Activated naive CD8-positive, alpha-beta T cell (primary cell): ENCODE measurements around the gene KRT78.
A peak's percentile ranks its signal among the peaks of the same experiment; 100 is the strongest.
"Not testable (repeated sequence)": the region's sequence is repeated elsewhere in the genome, so short reads cannot be mapped to it uniquely, and the experiment has no call there.

ENCODE experiments used
- H3K27ac Mint-ChIP-seq: one replicate; pipeline ENCODE4 v1.8.0; 2021; ENCODE audit warnings: mixed read lengths
- H3K27me3 Mint-ChIP-seq: one replicate; pipeline ENCODE4 v1.8.0; 2021; ENCODE audit warnings: mixed read lengths
- H3K36me3 Mint-ChIP-seq: one replicate; pipeline ENCODE4 v1.8.0; 2021; ENCODE audit warnings: mixed read lengths
- H3K4me1 Mint-ChIP-seq: one replicate; pipeline ENCODE4 v1.8.0; 2021; ENCODE audit warnings: low read depth, mixed read lengths
- H3K4me3 Mint-ChIP-seq: one replicate; pipeline ENCODE4 v1.8.0; 2021; ENCODE audit warnings: mild to moderate bottlenecking, mixed read lengths
- H3K9me3 Mint-ChIP-seq: one replicate; pipeline ENCODE4 v1.8.0; 2021; ENCODE audit warnings: low read depth, mixed read lengths

The KRT78 gene

GRCh38 chr12:52856787-52857186, 8.0 kb upstream of the KRT78 start:
- Mint-ChIP-seq H3K4me1 (no peaks in the 10 kb centered on the region), H3K9me3 (no peaks in the 10 kb centered on the region), H3K36me3 (no peaks in the 10 kb centered on the region), H3K27ac (no peak overlapping the region), H3K27me3 (no peaks in the 10 kb centered on the region), H3K4me3 (no peak overlapping the region)

- H3K4me1 Mint-ChIP-seq, H3K27ac Mint-ChIP-seq, H3K27me3 Mint-ChIP-seq, H3K4me3 Mint-ChIP-seq, H3K36me3 Mint-ChIP-seq, H3K9me3 Mint-ChIP-seq: not testable (repeated sequence)
These were observed 7.3 kb upstream of the KRT78 start for GRCh38 chr12:52856077-52856476.

- no peak overlapping the region for H3K27ac Mint-ChIP-seq
- no peak overlapping the region for H3K4me3 Mint-ChIP-seq
- H3K4me1 Mint-ChIP-seq = no peaks in the 10 kb centered on the region
- H3K27me3 Mint-ChIP-seq = no peaks in the 10 kb centered on the region
- no peaks in the 10 kb centered on the region for H3K9me3 Mint-ChIP-seq
- H3K36me3 Mint-ChIP-seq = no peaks in the 10 kb centered on the region
These were observed 3.0 kb upstream of the KRT78 start for GRCh38 chr12:52851787-52852186.

- no peaks in the 10 kb centered on the region for H3K36me3 Mint-ChIP-seq
- no peaks in the 10 kb centered on the region for H3K9me3 Mint-ChIP-seq
- no peaks in the 10 kb centered on the region for H3K4me1 Mint-ChIP-seq
- no peaks in the 10 kb centered on the region for H3K27me3 Mint-ChIP-seq
- no peak overlapping the region for H3K27ac Mint-ChIP-seq
- H3K4me3 Mint-ChIP-seq = no peak overlapping the region
These were observed 1.9 kb upstream of the KRT78 start for GRCh38 chr12:52850681-52851080.

- Mint-ChIP-seq H3K27me3 (no peaks in the 10 kb centered on the region), H3K27ac (no peak overlapping the region), H3K36me3 (no peaks in the 10 kb centered on the region)
These were observed 717 bp upstream of the KRT78 start for GRCh38 chr12:52849511-52849910.

DNA sequence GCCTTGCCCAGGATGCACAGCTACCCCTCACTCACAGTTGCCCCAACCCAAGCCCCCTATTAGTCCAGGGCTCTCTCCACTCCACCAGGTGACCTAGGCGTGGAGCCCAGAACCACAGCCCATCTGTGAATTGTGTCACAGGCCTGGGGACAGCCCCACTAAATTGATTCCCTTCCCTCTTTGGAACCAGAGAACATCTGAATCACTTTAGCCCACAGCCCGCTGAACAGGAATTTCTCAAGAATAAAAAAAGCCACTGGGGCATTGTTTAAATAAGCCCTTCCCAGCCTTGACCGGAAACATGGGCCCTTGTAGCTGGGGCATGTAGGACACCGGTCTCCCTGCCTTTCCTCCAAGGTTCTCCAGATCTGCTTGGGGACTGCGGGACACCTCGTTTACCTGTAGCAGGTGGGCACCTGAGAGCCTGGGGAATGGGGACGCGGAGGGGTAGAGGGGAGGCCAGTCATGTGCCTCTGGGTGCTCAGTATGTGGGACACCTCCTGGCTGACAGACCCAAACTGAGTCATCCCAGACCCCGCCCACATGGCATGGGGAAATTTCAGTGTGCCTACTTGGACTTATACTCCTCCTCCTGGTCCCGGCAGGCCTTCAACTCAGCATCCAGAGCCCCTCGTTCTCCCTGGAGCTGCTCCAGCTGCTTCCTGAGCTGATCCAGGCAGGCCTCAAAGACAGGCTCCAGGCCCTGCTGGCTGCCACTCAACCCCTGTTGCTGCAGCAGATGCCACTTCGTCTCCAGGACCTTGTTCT, 1.3 kb downstream of the KRT78 start:
- Mint-ChIP-seq H3K27ac (no peak overlapping the region), H3K27me3 (no peaks in the 10 kb centered on the region), H3K4me3 (no peak overlapping the region), H3K4me1 (peaks cover under 1% of the 10 kb centered on the region), H3K9me3 (no peaks in the 10 kb centered on the region), H3K36me3 (no peaks in the 10 kb centered on the region)

More at GRCh38 chr12:52849511-52849910, 717 bp upstream of the KRT78 start:
- H3K4me1 Mint-ChIP-seq = no peaks in the 10 kb centered on the region
- H3K4me3 Mint-ChIP-seq = no peak overlapping the region
- no peaks in the 10 kb centered on the region for H3K9me3 Mint-ChIP-seq

DNA sequence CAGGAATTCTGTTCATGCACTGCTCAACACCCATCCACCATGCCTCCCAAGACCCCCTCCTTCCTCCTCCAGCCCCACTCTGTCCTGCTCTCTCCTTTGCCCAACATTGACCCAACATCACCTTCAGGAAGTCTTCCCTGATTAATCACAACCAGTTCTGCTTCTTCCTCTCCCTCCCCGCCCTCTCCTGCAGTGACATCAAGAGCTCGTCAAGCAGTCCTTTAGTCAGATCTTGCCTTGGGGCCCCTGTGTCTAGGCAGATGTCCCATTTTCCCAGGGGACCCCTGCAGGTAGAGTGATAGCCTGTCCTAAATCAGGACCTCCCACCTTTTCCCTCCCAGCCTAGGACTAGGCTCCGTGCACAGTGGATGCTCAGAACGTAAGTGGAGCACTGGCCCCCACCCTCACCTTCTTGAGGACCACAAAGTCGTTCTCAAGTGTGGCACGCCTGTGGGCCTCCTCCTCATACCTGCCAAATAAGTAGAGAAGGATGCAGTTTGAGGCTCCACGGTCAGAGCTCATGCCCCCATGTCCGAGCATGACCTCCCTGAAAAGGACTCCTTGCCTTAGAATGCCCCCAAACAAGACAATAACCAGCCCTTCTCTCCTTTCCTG, 2.3 kb downstream of the KRT78 start:
- Mint-ChIP-seq H3K9me3 (no peaks in the 10 kb centered on the region), H3K4me3 (no peak overlapping the region), H3K27me3 (no peaks in the 10 kb centered on the region), H3K27ac (no peak overlapping the region), H3K36me3 (no peaks in the 10 kb centered on the region), H3K4me1 (peaks cover 6% of the 10 kb centered on the region)

GRCh38 chr12:52845946-52846345, 2.8 kb downstream of the KRT78 start:
- Mint-ChIP-seq H3K4me1 (peaks cover 6% of the 10 kb centered on the region), H3K27me3 (no peaks in the 10 kb centered on the region), H3K9me3 (no peaks in the 10 kb centered on the region), H3K4me3 (no peak overlapping the region), H3K36me3 (no peaks in the 10 kb centered on the region), H3K27ac (no peak overlapping the region)

- Mint-ChIP-seq H3K4me3 (no peak overlapping the region), H3K36me3 (no peaks in the 10 kb centered on the region), H3K4me1 (peaks cover 6% of the 10 kb centered on the region), H3K9me3 (no peaks in the 10 kb centered on the region), H3K27me3 (no peaks in the 10 kb centered on the region), H3K27ac (no peak overlapping the region)
These were observed 4.4 kb downstream of the KRT78 start for GRCh38 chr12:52844386-52844785.

- no peaks in the 10 kb centered on the region for H3K9me3 Mint-ChIP-seq
- H3K4me3 Mint-ChIP-seq = no peak overlapping the region
- no peaks in the 10 kb centered on the region for H3K27me3 Mint-ChIP-seq
- H3K36me3 Mint-ChIP-seq = no peaks in the 10 kb centered on the region
- peaks cover 50% of the 10 kb centered on the region for H3K4me1 Mint-ChIP-seq
- H3K27ac Mint-ChIP-seq = peak overlapping the region; percentile 51
These were observed 9.2 kb downstream of the KRT78 start for GRCh38 chr12:52839436-52840105.

DNA sequence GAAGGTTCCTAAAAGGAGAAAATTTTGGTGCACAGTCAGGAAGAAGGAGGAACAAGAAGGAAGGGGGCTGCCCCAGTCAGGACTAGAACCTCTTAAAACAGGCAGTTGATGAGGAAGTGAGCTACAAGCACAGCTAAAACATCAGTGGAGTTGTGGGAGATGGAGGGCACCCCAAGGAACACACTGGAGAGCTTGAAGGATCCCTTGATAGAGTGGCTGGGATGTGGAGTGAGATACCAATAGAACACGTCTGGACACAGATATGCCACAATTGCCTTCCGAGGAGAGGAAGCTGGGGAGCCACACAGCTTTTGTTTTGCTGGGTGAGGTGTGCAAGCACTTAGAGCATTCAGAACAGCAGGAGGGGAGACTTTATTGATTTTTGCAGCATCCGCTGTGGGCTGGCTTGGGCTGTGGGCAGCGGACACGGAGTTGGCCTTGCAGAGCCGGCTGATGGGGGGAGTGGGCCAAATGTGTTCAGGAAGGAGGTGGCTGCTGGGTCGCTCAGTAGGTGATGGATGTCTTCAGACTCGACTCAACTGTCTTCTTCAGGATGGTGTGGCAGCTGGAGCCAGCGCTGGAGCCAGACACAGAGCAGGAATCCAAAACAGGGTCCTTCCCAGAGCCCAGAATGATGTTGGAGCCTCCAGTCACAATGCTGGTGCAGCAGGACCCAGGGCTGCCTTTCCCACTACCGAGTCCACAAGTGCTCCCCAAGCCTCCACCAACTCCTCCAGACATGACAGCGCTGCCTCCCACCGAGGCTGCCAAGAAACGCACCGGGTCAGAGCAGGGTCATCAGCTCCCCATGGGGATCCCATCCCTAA, 10.0 kb downstream of the KRT78 start:
- H3K27ac Mint-ChIP-seq = peak overlapping the region; percentile 71
- H3K4me1 Mint-ChIP-seq = peaks cover 52% of the 10 kb centered on the region
- H3K4me3 Mint-ChIP-seq = no peak overlapping the region
- no peaks in the 10 kb centered on the region for H3K27me3 Mint-ChIP-seq
- no peaks in the 10 kb centered on the region for H3K9me3 Mint-ChIP-seq
- H3K36me3 Mint-ChIP-seq = no peaks in the 10 kb centered on the region

- H3K36me3 Mint-ChIP-seq = no peaks in the 10 kb centered on the region
- no peaks in the 10 kb centered on the region for H3K27me3 Mint-ChIP-seq
- no peaks in the 10 kb centered on the region for H3K9me3 Mint-ChIP-seq
- peaks cover 52% of the 10 kb centered on the region for H3K4me1 Mint-ChIP-seq
- H3K4me3 Mint-ChIP-seq = no peak overlapping the region
- peak overlapping the region; percentile 99 for H3K27ac Mint-ChIP-seq
These were observed 10.8 kb downstream of the KRT78 start for GRCh38 chr12:52837781-52838608.

DNA sequence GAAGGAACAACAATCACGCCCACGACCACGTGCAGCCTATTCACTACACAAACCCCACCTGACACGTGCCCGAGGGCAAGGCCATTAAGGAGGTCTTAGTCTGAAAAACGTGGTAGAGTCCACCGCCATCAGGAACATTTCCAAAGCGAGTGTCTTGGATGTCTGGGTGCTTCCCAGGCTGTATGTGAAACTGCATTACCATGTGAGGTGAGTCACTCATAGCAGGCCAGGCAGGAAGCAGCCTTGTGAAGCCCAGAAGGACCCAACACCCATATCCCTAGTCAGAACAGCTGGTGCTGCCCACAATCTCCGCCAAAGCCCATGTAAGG, 11.4 kb downstream of the KRT78 start:
- Mint-ChIP-seq H3K27ac (peak overlapping the region; percentile 99), H3K27me3 (no peaks in the 10 kb centered on the region), H3K4me3 (peak overlapping the region; percentile 49), H3K36me3 (no peaks in the 10 kb centered on the region), H3K4me1 (peaks cover 50% of the 10 kb centered on the region), H3K9me3 (no peaks in the 10 kb centered on the region)
